GM12878 (cell line): Measurements from ENCODE around the gene RAN.

Source experiments
- CHD2 ChIP-seq: IDR thresholded peaks from 2 replicates; pipeline ENCODE4 v1.6.1; 2011; ENCODE audit warnings: low read depth, low read length, improper control_type of control experiment, borderline replicate concordance
- DPF2 ChIP-seq: fragments of 450-650 bp; IDR thresholded peaks from 2 replicates; pipeline ENCODE4 v1.6.1; 2017; ENCODE audit warnings: mild to moderate bottlenecking
- MYC ChIP-seq: IDR thresholded peaks from 2 replicates; pipeline ENCODE4 v1.6.1; 2011; ENCODE audit warnings: mild to moderate bottlenecking, low read length, moderate library complexity, inconsistent platforms; ENCODE audit not compliant: insufficient read depth, insufficient replicate concordance, insufficient read length, severe bottlenecking
- POLR2A ChIP-seq: IDR thresholded peaks from 2 replicates; pipeline ENCODE4 v1.6.1; 2011; ENCODE audit warnings: low read depth, mild to moderate bottlenecking, low read length
- POU2F2 ChIP-seq: IDR thresholded peaks from 3 replicates; pipeline ENCODE4 v1.6.1; 2011; ENCODE audit warnings: low read depth, mild to moderate bottlenecking, low read length, borderline replicate concordance
- SMAD1 ChIP-seq: fragments of 450-650 bp; IDR thresholded peaks from 2 replicates; pipeline ENCODE4 v1.6.1; 2018; ENCODE audit warnings: mild to moderate bottlenecking, low read depth; ENCODE audit not compliant: partially characterized antibody
- YY1 ChIP-seq: IDR thresholded peaks from 2 replicates; pipeline ENCODE4 v1.6.1; 2011; ENCODE audit warnings: low read depth, mild to moderate bottlenecking, low read length
- ZNF274 ChIP-seq: IDR thresholded peaks from one replicate; pipeline ENCODE4 v1.8.0; 2011; ENCODE audit not compliant: insufficient read length, insufficient read depth
- TF ChIP-seq, protein P1 (sequence below): fragments of 450-650 bp; formaldehyde crosslinking; IDR thresholded peaks from 2 replicates; pipeline ENCODE4 v1.5.0; 2022; ENCODE audit warnings: mild to moderate bottlenecking, missing genetic modification characterization
- TF ChIP-seq, protein P2 (sequence below), 3 experiments: IDR thresholded peaks in 2 of 3; conservative IDR thresholded peaks in 1 of 3; 2 replicates each; pipeline ENCODE4 v1.5.1; 2011; ENCODE audit warnings: low read depth in 3 of 3, low read length in 3 of 3, mild to moderate bottlenecking in 3 of 3, control low read depth in 2 of 3, moderate library complexity in 2 of 3, inconsistent platforms in 1 of 3, mixed read lengths in 1 of 3; ENCODE audit not compliant: control insufficient read depth in 2 of 3, insufficient read depth in 1 of 3; ENCODE audit errors: extremely low read depth in 1 of 3
- TF ChIP-seq, protein P3 (sequence below): fragments of 450-650 bp; IDR thresholded peaks from 2 replicates; pipeline ENCODE4 v1.6.1; 2017; ENCODE audit warnings: mild to moderate bottlenecking
- TF ChIP-seq, protein P4 (sequence below): fragments of 450-650 bp; IDR thresholded peaks from 2 replicates; pipeline ENCODE4 v1.6.1; 2018; ENCODE audit warnings: borderline replicate concordance, mild to moderate bottlenecking; ENCODE audit not compliant: partially characterized antibody

DNA sequence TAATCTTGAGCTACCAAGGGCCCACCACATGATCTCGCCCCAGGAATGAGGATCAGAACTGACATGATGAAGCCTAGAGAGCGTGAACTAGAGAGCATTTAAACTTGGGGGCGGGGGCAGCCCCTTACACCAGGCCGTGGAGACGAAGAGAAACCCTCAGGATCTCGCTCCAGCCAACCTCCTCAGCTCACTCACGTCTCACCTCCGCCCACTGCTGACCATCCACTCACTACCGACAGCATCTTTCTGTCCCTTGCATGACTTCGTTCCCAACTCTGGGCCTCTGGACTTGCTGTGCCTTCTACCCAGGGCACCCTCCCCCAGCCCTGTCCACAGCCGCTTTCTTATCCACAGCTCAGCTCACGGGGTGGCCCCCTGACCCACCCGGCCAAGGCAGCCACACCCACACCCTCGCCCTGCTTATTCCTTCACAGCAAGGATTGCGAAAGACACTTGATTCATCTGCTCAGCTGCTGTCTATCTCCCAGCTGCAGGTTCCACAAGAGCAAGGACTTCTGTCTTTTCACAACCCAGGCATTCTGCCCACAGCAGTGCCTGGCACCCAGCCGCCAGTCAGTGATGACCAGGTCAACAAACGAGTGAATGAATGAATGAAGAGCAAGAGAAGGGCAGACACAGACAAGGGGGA is 39.2 kb upstream of the RAN start:
- TF ChIP-seq, protein P1, sequence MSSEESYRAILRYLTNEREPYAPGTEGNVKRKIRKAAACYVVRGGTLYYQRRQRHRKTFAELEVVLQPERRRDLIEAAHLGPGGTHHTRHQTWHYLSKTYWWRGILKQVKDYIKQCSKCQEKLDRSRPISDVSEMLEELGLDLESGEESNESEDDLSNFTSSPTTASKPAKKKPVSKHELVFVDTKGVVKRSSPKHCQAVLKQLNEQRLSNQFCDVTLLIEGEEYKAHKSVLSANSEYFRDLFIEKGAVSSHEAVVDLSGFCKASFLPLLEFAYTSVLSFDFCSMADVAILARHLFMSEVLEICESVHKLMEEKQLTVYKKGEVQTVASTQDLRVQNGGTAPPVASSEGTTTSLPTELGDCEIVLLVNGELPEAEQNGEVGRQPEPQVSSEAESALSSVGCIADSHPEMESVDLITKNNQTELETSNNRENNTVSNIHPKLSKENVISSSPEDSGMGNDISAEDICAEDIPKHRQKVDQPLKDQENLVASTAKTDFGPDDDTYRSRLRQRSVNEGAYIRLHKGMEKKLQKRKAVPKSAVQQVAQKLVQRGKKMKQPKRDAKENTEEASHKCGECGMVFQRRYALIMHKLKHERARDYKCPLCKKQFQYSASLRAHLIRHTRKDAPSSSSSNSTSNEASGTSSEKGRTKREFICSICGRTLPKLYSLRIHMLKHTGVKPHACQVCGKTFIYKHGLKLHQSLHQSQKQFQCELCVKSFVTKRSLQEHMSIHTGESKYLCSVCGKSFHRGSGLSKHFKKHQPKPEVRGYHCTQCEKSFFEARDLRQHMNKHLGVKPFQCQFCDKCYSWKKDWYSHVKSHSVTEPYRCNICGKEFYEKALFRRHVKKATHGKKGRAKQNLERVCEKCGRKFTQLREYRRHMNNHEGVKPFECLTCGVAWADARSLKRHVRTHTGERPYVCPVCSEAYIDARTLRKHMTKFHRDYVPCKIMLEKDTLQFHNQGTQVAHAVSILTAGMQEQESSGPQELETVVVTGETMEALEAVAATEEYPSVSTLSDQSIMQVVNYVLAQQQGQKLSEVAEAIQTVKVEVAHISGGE (CRISPR knock-in tag) = no peak
- TF ChIP-seq, protein P2, sequence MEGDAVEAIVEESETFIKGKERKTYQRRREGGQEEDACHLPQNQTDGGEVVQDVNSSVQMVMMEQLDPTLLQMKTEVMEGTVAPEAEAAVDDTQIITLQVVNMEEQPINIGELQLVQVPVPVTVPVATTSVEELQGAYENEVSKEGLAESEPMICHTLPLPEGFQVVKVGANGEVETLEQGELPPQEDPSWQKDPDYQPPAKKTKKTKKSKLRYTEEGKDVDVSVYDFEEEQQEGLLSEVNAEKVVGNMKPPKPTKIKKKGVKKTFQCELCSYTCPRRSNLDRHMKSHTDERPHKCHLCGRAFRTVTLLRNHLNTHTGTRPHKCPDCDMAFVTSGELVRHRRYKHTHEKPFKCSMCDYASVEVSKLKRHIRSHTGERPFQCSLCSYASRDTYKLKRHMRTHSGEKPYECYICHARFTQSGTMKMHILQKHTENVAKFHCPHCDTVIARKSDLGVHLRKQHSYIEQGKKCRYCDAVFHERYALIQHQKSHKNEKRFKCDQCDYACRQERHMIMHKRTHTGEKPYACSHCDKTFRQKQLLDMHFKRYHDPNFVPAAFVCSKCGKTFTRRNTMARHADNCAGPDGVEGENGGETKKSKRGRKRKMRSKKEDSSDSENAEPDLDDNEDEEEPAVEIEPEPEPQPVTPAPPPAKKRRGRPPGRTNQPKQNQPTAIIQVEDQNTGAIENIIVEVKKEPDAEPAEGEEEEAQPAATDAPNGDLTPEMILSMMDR (IDR thresholded peaks at IDR 0.05 in 2 of 3, conservative IDR thresholded peaks at IDR 0.05 in 1 of 3; ENCODE audit: control insufficient read depth in 2 of 3, extremely low read depth in 1 of 3, insufficient read depth in 1 of 3, low read depth in 3 of 3, low read length in 3 of 3) = no peak
- TF ChIP-seq POU2F2 (no peak), YY1 (no peak), SMAD1 (no peak), ZNF274 (no peak), MYC (no peak), CHD2 (no peak), DPF2 (no peak), POLR2A (no peak)
- TF ChIP-seq, protein P3, sequence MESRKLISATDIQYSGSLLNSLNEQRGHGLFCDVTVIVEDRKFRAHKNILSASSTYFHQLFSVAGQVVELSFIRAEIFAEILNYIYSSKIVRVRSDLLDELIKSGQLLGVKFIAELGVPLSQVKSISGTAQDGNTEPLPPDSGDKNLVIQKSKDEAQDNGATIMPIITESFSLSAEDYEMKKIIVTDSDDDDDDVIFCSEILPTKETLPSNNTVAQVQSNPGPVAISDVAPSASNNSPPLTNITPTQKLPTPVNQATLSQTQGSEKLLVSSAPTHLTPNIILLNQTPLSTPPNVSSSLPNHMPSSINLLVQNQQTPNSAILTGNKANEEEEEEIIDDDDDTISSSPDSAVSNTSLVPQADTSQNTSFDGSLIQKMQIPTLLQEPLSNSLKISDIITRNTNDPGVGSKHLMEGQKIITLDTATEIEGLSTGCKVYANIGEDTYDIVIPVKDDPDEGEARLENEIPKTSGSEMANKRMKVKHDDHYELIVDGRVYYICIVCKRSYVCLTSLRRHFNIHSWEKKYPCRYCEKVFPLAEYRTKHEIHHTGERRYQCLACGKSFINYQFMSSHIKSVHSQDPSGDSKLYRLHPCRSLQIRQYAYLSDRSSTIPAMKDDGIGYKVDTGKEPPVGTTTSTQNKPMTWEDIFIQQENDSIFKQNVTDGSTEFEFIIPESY = no peak
- TF ChIP-seq, protein P4, sequence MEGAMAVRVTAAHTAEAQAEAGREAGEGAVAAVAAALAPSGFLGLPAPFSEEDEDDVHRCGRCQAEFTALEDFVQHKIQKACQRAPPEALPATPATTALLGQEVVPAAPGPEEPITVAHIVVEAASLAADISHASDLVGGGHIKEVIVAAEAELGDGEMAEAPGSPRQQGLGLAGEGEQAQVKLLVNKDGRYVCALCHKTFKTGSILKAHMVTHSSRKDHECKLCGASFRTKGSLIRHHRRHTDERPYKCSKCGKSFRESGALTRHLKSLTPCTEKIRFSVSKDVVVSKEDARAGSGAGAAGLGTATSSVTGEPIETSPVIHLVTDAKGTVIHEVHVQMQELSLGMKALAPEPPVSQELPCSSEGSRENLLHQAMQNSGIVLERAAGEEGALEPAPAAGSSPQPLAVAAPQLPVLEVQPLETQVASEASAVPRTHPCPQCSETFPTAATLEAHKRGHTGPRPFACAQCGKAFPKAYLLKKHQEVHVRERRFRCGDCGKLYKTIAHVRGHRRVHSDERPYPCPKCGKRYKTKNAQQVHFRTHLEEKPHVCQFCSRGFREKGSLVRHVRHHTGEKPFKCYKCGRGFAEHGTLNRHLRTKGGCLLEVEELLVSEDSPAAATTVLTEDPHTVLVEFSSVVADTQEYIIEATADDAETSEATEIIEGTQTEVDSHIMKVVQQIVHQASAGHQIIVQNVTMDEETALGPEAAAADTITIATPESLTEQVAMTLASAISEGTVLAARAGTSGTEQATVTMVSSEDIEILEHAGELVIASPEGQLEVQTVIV = no peak
